ENCODE measurements around the gene MRI1.
A peak's percentile ranks its signal among the peaks of the same experiment; 100 is the strongest.

The MRI1 gene

DNA sequence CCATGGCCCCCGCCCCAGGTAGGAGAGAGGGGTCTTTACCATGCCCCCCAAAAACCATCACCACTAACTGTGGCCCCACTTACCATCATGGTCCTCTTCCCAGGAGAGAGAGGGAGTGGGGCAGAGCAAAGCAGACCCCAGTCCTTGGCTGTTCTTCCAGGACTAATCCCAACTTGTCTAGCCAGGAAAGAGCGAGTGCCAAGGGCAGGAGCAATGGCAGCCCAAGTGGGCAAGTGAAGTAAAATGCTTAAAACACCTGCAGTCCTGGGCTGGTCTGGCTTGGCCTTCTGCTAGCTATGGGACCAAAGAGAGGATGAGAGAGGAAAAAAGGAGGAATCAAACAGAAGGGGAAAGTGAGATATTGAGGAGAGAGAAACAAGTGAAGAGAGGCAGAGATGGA is 48.8 kb downstream of the MRI1 start:
- H3K9me3 ChIP-seq: no peaks in the 10 kb centered on the region
- peaks cover 18% of the 10 kb centered on the region for H3K36me3 ChIP-seq
- TF ChIP-seq, protein P1, sequence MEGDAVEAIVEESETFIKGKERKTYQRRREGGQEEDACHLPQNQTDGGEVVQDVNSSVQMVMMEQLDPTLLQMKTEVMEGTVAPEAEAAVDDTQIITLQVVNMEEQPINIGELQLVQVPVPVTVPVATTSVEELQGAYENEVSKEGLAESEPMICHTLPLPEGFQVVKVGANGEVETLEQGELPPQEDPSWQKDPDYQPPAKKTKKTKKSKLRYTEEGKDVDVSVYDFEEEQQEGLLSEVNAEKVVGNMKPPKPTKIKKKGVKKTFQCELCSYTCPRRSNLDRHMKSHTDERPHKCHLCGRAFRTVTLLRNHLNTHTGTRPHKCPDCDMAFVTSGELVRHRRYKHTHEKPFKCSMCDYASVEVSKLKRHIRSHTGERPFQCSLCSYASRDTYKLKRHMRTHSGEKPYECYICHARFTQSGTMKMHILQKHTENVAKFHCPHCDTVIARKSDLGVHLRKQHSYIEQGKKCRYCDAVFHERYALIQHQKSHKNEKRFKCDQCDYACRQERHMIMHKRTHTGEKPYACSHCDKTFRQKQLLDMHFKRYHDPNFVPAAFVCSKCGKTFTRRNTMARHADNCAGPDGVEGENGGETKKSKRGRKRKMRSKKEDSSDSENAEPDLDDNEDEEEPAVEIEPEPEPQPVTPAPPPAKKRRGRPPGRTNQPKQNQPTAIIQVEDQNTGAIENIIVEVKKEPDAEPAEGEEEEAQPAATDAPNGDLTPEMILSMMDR (IDR thresholded peaks at IDR 0.05): no peak
- H3K27ac ChIP-seq: no peak overlapping the region
- no peaks in the 10 kb centered on the region for H3K27me3 ChIP-seq
- peaks cover 10% of the 10 kb centered on the region in 2 experiments for H3K4me1 ChIP-seq (ENCODE audit: control insufficient read depth in 1 of 2, insufficient read depth in 1 of 2, low read depth in 1 of 2, low read length in 1 of 2)
- H3K4me3 ChIP-seq (ENCODE audit: low read depth in 1 of 2, low read length in 1 of 2): no peak overlapping the region

DNA sequence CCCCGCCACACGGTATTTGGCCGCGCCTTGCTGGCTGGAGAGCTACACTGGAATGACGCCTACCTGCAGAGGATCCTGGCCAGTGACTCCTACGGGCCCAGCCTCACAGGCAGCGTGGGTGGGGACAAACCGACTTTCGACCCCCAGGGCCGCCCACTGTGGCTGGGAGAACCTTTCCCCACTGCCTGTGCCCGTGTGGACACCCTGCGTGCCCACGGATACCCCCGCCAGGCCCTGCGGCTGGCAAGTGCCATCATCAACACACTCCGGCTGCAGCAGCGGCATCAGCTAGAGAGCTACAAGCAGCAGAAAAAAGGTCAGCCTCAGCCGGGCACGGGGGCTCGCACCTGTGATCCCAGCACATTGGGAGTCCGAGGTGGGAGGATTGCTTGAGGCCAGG is 50.2 kb downstream of the MRI1 start:
- TF ChIP-seq, protein P1 (IDR thresholded peaks at IDR 0.05): no peak
- H3K27ac ChIP-seq: no peak overlapping the region
- H3K36me3 ChIP-seq: peaks cover 9% of the 10 kb centered on the region
- H3K4me1 ChIP-seq (ENCODE audit: control insufficient read depth in 1 of 2, insufficient read depth in 1 of 2, low read depth in 1 of 2, low read length in 1 of 2): peaks cover 10% of the 10 kb centered on the region in 2 experiments
- H3K9me3 ChIP-seq: no peaks in the 10 kb centered on the region
- H3K4me3 ChIP-seq (ENCODE audit: low read depth in 1 of 2, low read length in 1 of 2): no peak overlapping the region
- no peaks in the 10 kb centered on the region for H3K27me3 ChIP-seq

DNA sequence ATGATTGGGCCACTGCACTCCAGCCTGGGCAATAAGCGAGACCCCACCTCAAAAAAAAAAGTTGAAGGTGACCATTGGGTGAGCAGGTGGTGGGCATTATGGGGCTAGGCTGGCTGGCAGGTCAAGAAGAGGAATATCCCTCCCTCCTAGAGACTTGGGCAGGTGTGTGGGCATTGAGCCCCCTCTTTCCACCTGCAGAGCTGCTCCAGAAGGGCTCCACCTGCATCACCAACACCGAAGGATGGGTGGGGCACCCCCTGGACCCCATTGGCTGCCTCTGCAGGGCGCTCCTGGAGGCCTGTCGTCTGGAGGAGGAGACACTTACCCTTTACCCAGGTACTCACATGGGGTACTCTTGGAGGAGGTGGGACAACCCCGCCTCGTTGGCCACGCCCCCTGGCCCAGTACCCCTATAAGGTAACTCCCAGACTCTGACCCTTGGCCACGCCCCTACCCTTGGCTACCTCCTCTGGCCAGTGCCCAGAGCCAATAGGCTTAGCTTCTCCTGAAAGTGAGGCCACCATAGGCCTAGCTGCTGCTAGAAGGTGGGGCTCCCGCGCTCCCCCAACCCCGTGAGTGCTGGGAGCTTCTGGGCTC is 52.8 kb downstream of the MRI1 start:
- H3K27ac ChIP-seq: no peak overlapping the region
- no peaks in the 10 kb centered on the region for H3K27me3 ChIP-seq
- TF ChIP-seq, protein P1 (IDR thresholded peaks at IDR 0.05): no peak
- peak overlapping the region in 1 of 2 experiments; percentile 52 for H3K4me3 ChIP-seq (ENCODE audit: low read depth in 1 of 2, low read length in 1 of 2)
- peaks cover 10% of the 10 kb centered on the region in 2 experiments for H3K4me1 ChIP-seq (ENCODE audit: control insufficient read depth in 1 of 2, insufficient read depth in 1 of 2, low read depth in 1 of 2, low read length in 1 of 2)
- H3K9me3 ChIP-seq: no peaks in the 10 kb centered on the region
- H3K36me3 ChIP-seq: peaks cover 8% of the 10 kb centered on the region

DNA sequence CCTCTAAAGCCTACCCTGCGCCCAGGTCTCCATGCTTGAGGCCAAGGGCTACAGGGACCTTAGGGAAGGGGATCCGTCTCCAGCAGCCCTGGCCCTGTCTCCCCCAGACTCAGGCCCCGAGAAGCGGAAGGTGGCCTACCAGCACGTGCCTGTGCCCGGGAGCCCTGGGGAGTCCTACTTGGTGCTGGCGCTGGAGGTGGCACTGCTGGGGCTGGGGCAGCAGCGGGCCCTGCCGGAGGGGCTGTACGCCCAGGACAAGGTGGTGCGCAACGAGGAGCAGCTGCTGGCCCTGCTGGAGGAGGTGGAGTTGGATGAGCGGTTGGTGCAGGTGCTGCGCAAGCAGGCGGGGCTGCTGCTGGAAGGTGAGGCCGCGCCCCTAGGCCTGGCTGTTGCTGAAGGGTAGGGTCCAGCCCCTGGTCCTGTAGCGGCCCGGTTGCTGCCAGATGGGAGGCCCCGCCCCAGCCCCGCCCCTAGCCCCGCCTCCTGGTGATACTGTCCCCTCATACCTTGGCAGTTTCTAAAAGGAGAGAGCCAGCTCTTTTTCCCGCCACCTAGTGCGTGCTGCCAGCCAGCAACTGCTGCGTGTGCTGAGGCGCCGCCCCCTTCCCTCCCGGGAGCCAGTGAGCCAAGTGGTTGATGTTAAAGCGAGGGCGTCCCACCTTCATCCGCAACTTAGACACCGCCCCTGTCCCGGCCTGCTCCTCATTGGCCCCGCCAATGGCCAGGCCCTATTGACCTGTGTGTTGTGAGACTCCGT is 53.5 kb downstream of the MRI1 start:
- Histone ChIP-seq H3K36me3 (peaks cover 8% of the 10 kb centered on the region), H3K27ac (no peak overlapping the region), H3K4me3 (ENCODE audit: low read depth in 1 of 2, low read length in 1 of 2) (peak overlapping the region in 1 of 2 experiments; percentile 52), H3K9me3 (no peaks in the 10 kb centered on the region), H3K27me3 (no peaks in the 10 kb centered on the region), H3K4me1 (ENCODE audit: control insufficient read depth in 1 of 2, insufficient read depth in 1 of 2, low read depth in 1 of 2, low read length in 1 of 2) (peaks cover 10% of the 10 kb centered on the region in 2 experiments)
- TF ChIP-seq, protein P1 (IDR thresholded peaks at IDR 0.05): no peak

DNA sequence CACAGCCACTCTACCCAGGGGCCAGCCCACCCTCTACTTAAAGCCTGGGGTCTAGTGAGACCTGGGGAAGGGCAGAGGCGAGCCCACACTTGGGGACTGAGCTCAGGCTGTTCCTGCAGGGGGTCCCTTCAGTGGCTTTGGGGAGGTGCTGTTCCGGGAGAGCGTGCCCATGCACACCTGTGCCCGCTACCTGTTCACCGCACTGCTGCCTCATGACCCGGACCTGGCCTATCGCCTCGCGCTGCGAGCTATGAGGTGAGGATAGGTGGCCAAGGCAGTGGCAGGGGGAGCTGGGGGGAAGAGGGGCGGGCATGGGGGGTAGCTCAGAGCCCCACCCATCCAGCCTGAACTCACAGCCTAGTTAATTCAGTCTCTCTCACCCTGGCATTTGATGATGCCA is 54.9 kb downstream of the MRI1 start:
- TF ChIP-seq, protein P1 (IDR thresholded peaks at IDR 0.05): no peak
- no peaks in the 10 kb centered on the region for H3K27me3 ChIP-seq
- no peak overlapping the region for H3K27ac ChIP-seq
- H3K4me1 ChIP-seq (ENCODE audit: control insufficient read depth in 1 of 2, insufficient read depth in 1 of 2, low read depth in 1 of 2, low read length in 1 of 2): peaks cover 4 to 5% of the 10 kb centered on the region in 2 experiments
- peaks cover 8% of the 10 kb centered on the region for H3K36me3 ChIP-seq
- no peaks in the 10 kb centered on the region for H3K9me3 ChIP-seq
- no peak overlapping the region for H3K4me3 ChIP-seq (ENCODE audit: low read depth in 1 of 2, low read length in 1 of 2)

Data from neutrophil (primary cell).